H1 (cell line): ENCODE data around the gene SPOCK1. TPM values are rescaled to one million over a fixed set of nuclear protein-coding genes. Genes with fewer than 3 reads are reported as not detected.

Experiments used
- ATF2 ChIP-seq: IDR thresholded peaks from 2 replicates; pipeline ENCODE4 v1.6.1; 2012; ENCODE audit warnings: low read length, inconsistent platforms
- polyA plus RNA-seq, 7 experiments: library from polyadenylated mRNA; depleted of rRNA in 3 of 7; stranded (reverse) in 5 of 7; unstranded in 2 of 7; fragments of >200 nt in 5 of 7; fragments of 200-250 nt in 2 of 7; gene quantifications; 1 replicate in 5 of 7; 2 replicates in 1 of 7; 4 replicates in 1 of 7; pipeline versions ENCODE4 v1.2.1 to v1.2.3, GENCODE V29; 2011 to 2013; ENCODE audit warnings: missing spikeins in 2 of 7, mixed read lengths in 2 of 7
- total RNA-seq: library from RNA; stranded (reverse); fragmentation: NEBNext Ultra II Directional; extraction: Animal tissue kit (Norgen Biotek cat#: 25700); gene quantifications from 2 replicates; pipeline ENCODE4 v1.2.1, GENCODE V29; 2021

Gene SPOCK1
- total and polyA plus RNA-seq, 2 of the 8 experiments (the other 6 are each of a cell fraction or from before 2014, with no cell fraction given), result 6.9 to 18.1 TPM

- no peak for TF ChIP-seq ATF2
Observed at GRCh38 chr5:137488516-137488915, 10.6 kb downstream of the SPOCK1 start (continued).
